Measurements from ENCODE around the gene VCL. TPM values are rescaled to one million over a fixed set of nuclear protein-coding genes. Genes with fewer than 3 reads are reported as not detected.
A peak's percentile ranks its signal among the peaks of the same experiment; 100 is the strongest.

The VCL gene
- total and polyA plus RNA-seq, 4 donors, result 4.3 to 37.8 (median 17.3) TPM

GRCh38 chr10:74153676-74154075 is 155.8 kb downstream of the VCL start:
- no peaks in the 10 kb centered on the region for H3K36me3 ChIP-seq (ENCODE audit: control insufficient read depth in 4 of 4, insufficient read depth in 3 of 4, low read depth in 1 of 4, low read length in 3 of 4)
- H3K9me3 ChIP-seq (ENCODE audit: control insufficient read depth in 4 of 4, low read length in 3 of 4), result no peaks in the 10 kb centered on the region
- H3K27ac ChIP-seq (ENCODE audit: low read depth in 1 of 2, low read length in 2 of 2), result no peak overlapping the region
- WGBS, result 74% methylated on average over 4 of the region's 4 CpGs
- TF ChIP-seq NR2F2 (IDR thresholded peaks at IDR 0.05) (no peak), EGR1 (IDR thresholded peaks at IDR 0.05; ENCODE audit: low read depth in 2 of 2) (no peak), ATF3 (IDR thresholded peaks at IDR 0.05) (no peak), RAD21 (IDR thresholded peaks at IDR 0.05) (no peak), CTCF (IDR thresholded peaks at IDR 0.05; ENCODE audit: low read depth, low read length, missing input control) (no peak), RXRA (IDR thresholded peaks at IDR 0.05) (no peak), SP1 (IDR thresholded peaks at IDR 0.05) (no peak), JUND (IDR thresholded peaks at IDR 0.05) (no peak)
- DNase-seq (ENCODE audit: low spot score), result no peak
- H3K9ac ChIP-seq (ENCODE audit: low read depth in 1 of 2, low read length in 2 of 2), result no peak overlapping the region
- H3K27me3 ChIP-seq (ENCODE audit: control insufficient read depth in 4 of 4, insufficient read depth in 4 of 4, low read length in 3 of 4), result no peaks in the 10 kb centered on the region
- H3K4me3 ChIP-seq (ENCODE audit: low read depth in 1 of 3, low read length in 3 of 3), result no peak overlapping the region
- peaks cover 2 to 35% (median 24%) of the 10 kb centered on the region in 4 donors for H3K4me1 ChIP-seq (ENCODE audit: control insufficient read depth in 4 of 4, insufficient read depth in 4 of 4, low read length in 3 of 4)

GRCh38 chr10:74156919-74157289 is 159.0 kb downstream of the VCL start:
- Histone ChIP-seq H3K27ac (ENCODE audit: low read depth in 1 of 2, low read length in 2 of 2) (no peak overlapping the region), H3K4me3 (ENCODE audit: low read depth in 1 of 3, low read length in 3 of 3) (no peak overlapping the region), H3K27me3 (ENCODE audit: control insufficient read depth in 4 of 4, insufficient read depth in 4 of 4, low read length in 3 of 4) (no peaks in the 10 kb centered on the region), H3K4me1 (ENCODE audit: control insufficient read depth in 4 of 4, insufficient read depth in 4 of 4, low read length in 3 of 4) (peaks cover 2 to 21% (median 17%) of the 10 kb centered on the region in 4 donors), H3K9me3 (ENCODE audit: control insufficient read depth in 4 of 4, low read length in 3 of 4) (no peaks in the 10 kb centered on the region), H3K9ac (ENCODE audit: low read depth in 1 of 2, low read length in 2 of 2) (no peak overlapping the region), H3K36me3 (ENCODE audit: control insufficient read depth in 4 of 4, insufficient read depth in 3 of 4, low read depth in 1 of 4, low read length in 3 of 4) (no peaks in the 10 kb centered on the region)
- TF ChIP-seq HNF4G (IDR thresholded peaks at IDR 0.05) (no peak), CTCF (IDR thresholded peaks at IDR 0.05; ENCODE audit: low read depth, low read length, missing input control) (no peak), REST (IDR thresholded peaks at IDR 0.05) (no peak), EGR1 (IDR thresholded peaks at IDR 0.05; ENCODE audit: low read depth in 2 of 2) (no peak), RXRA (IDR thresholded peaks at IDR 0.05) (no peak), RAD21 (IDR thresholded peaks at IDR 0.05) (peak in 1 of 2 donors; percentile 5)
- no peak for DNase-seq (ENCODE audit: low spot score)
- 27% methylated on average over 2 of the region's 2 CpGs for WGBS
